T-helper 2 cell treated with Interferon-gamma antibody and Interleukin-4, amounts not matched to agents 5 μg/mL and 100 μg/mL, for 36 hours (primary cell): ENCODE data around the gene TEX30.

Experiments
- DNase-seq: peaks from one replicate; pipeline ENCODE4 v3.0.0; 2021; ENCODE audit warnings: low spot score
- H3K27ac Mint-ChIP-seq: one replicate; pipeline ENCODE4 v1.8.0; 2021; ENCODE audit warnings: mild to moderate bottlenecking, mixed read lengths
- H3K27me3 Mint-ChIP-seq: one replicate; pipeline ENCODE4 v1.8.0; 2021; ENCODE audit warnings: low read depth, mixed read lengths
- H3K36me3 Mint-ChIP-seq: one replicate; pipeline ENCODE4 v1.8.0; 2021; ENCODE audit warnings: low read depth, mixed read lengths
- H3K4me1 Mint-ChIP-seq: one replicate; pipeline ENCODE4 v1.8.0; 2021; ENCODE audit warnings: low read depth, mixed read lengths
- H3K4me3 Mint-ChIP-seq: one replicate; pipeline ENCODE4 v1.8.0; 2022; ENCODE audit warnings: mild to moderate bottlenecking, moderate library complexity, mixed read lengths
- H3K9me3 Mint-ChIP-seq: one replicate; pipeline ENCODE4 v1.8.0; 2021; ENCODE audit warnings: mixed read lengths

Gene TEX30

GRCh38 chr13:102771298-102772041 is 2.1 kb downstream of the TEX30 start:
- H3K36me3 Mint-ChIP-seq, result peaks cover 43% of the 10 kb centered on the region
- no peak for DNase-seq
- H3K27ac Mint-ChIP-seq, result peak overlapping the region; percentile 56
- no peaks in the 10 kb centered on the region for H3K9me3 Mint-ChIP-seq
- H3K4me1 Mint-ChIP-seq, result peaks cover 50% of the 10 kb centered on the region
- H3K4me3 Mint-ChIP-seq, result peak overlapping the region; percentile 94
- H3K27me3 Mint-ChIP-seq, result no peaks in the 10 kb centered on the region

GRCh38 chr13:102770435-102770834 is 3.2 kb downstream of the TEX30 start:
- Mint-ChIP-seq H3K4me1 (peaks cover 46% of the 10 kb centered on the region), H3K36me3 (peaks cover 51% of the 10 kb centered on the region), H3K27ac (no peak overlapping the region), H3K4me3 (peak overlapping the region; percentile 94), H3K27me3 (no peaks in the 10 kb centered on the region), H3K9me3 (no peaks in the 10 kb centered on the region)
- no peak for DNase-seq

GRCh38 chr13:102769679-102770078 is 3.9 kb downstream of the TEX30 start:
- Mint-ChIP-seq H3K9me3 (no peaks in the 10 kb centered on the region), H3K27ac (no peak overlapping the region), H3K4me1 (peaks cover 41% of the 10 kb centered on the region), H3K36me3 (peaks cover 53% of the 10 kb centered on the region), H3K27me3 (no peaks in the 10 kb centered on the region), H3K4me3 (peak overlapping the region; percentile 25)
- no peak for DNase-seq

- Mint-ChIP-seq H3K4me3 (no peak overlapping the region), H3K27ac (no peak overlapping the region)
Measured at GRCh38 chr13:102768909-102769308, 4.7 kb downstream of the TEX30 start.

GRCh38 chr13:102763741-102764140 is 9.8 kb downstream of the TEX30 start:
- Mint-ChIP-seq H3K4me3 (no peak overlapping the region), H3K9me3 (no peaks in the 10 kb centered on the region), H3K36me3 (peaks cover 26% of the 10 kb centered on the region), H3K27me3 (no peaks in the 10 kb centered on the region), H3K4me1 (peaks cover 7% of the 10 kb centered on the region), H3K27ac (no peak overlapping the region)
- DNase-seq, result no peak

More at GRCh38 chr13:102768909-102769308, 4.7 kb downstream of the TEX30 start:
- no peak for DNase-seq
- H3K9me3 Mint-ChIP-seq, result no peaks in the 10 kb centered on the region
- peaks cover 50% of the 10 kb centered on the region for H3K36me3 Mint-ChIP-seq
- no peaks in the 10 kb centered on the region for H3K27me3 Mint-ChIP-seq
- peaks cover 36% of the 10 kb centered on the region for H3K4me1 Mint-ChIP-seq

GRCh38 chr13:102761071-102761470 is 12.5 kb downstream of the TEX30 start:
- Mint-ChIP-seq H3K4me1 (peaks cover 2% of the 10 kb centered on the region), H3K36me3 (peaks cover 7% of the 10 kb centered on the region), H3K27me3 (no peaks in the 10 kb centered on the region), H3K4me3 (no peak overlapping the region), H3K27ac (no peak overlapping the region), H3K9me3 (no peaks in the 10 kb centered on the region)
- no peak for DNase-seq

GRCh38 chr13:102758842-102759241 is 14.7 kb downstream of the TEX30 start:
- no peaks in the 10 kb centered on the region for H3K27me3 Mint-ChIP-seq
- H3K4me1 Mint-ChIP-seq, result no peaks in the 10 kb centered on the region
- no peak overlapping the region for H3K4me3 Mint-ChIP-seq
- DNase-seq, result no peak
- no peaks in the 10 kb centered on the region for H3K36me3 Mint-ChIP-seq
- no peak overlapping the region for H3K27ac Mint-ChIP-seq
- H3K9me3 Mint-ChIP-seq, result no peaks in the 10 kb centered on the region

- Mint-ChIP-seq H3K4me3 (no peak overlapping the region), H3K36me3 (peaks cover 4% of the 10 kb centered on the region), H3K9me3 (peaks cover 4% of the 10 kb centered on the region), H3K27me3 (no peaks in the 10 kb centered on the region), H3K27ac (no peak overlapping the region), H3K4me1 (no peaks in the 10 kb centered on the region)
- no peak for DNase-seq
Measured at GRCh38 chr13:102757006-102757405, 16.6 kb downstream of the TEX30 start.

GRCh38 chr13:102751886-102752285 is 21.7 kb downstream of the TEX30 start:
- no peak for DNase-seq
- Mint-ChIP-seq H3K4me3 (no peak overlapping the region), H3K4me1 (no peaks in the 10 kb centered on the region), H3K9me3 (peaks cover 13% of the 10 kb centered on the region), H3K27me3 (peaks cover 15% of the 10 kb centered on the region), H3K36me3 (peaks cover 9% of the 10 kb centered on the region), H3K27ac (no peak overlapping the region)

- DNase-seq, result no peak
- Mint-ChIP-seq H3K36me3 (no peaks in the 10 kb centered on the region), H3K4me3 (no peak overlapping the region), H3K4me1 (no peaks in the 10 kb centered on the region), H3K27me3 (peaks cover 41% of the 10 kb centered on the region), H3K9me3 (peaks cover 36% of the 10 kb centered on the region), H3K27ac (no peak overlapping the region)
Measured at GRCh38 chr13:102742506-102742905, 31.1 kb downstream of the TEX30 start.

GRCh38 chr13:102742101-102742500 is 31.5 kb downstream of the TEX30 start:
- Mint-ChIP-seq H3K4me1 (no peaks in the 10 kb centered on the region), H3K36me3 (no peaks in the 10 kb centered on the region), H3K4me3 (no peak overlapping the region), H3K27me3 (peaks cover 38% of the 10 kb centered on the region), H3K9me3 (peaks cover 35% of the 10 kb centered on the region), H3K27ac (no peak overlapping the region)
- no peak for DNase-seq

- Mint-ChIP-seq H3K9me3 (no peaks in the 10 kb centered on the region), H3K36me3 (no peaks in the 10 kb centered on the region), H3K4me1 (peaks cover 6% of the 10 kb centered on the region), H3K4me3 (no peak overlapping the region), H3K27ac (no peak overlapping the region), H3K27me3 (peaks cover 19% of the 10 kb centered on the region)
- no peak for DNase-seq
Measured at GRCh38 chr13:102729560-102730270, 43.9 kb downstream of the TEX30 start.

- no peaks in the 10 kb centered on the region for H3K9me3 Mint-ChIP-seq
- DNase-seq, result no peak
- H3K4me1 Mint-ChIP-seq, result peaks cover 6% of the 10 kb centered on the region
- H3K4me3 Mint-ChIP-seq, result no peak overlapping the region
- H3K27ac Mint-ChIP-seq, result no peak overlapping the region
- peaks cover 27% of the 10 kb centered on the region for H3K27me3 Mint-ChIP-seq
- H3K36me3 Mint-ChIP-seq, result no peaks in the 10 kb centered on the region
Measured at GRCh38 chr13:102726430-102726829, 47.2 kb downstream of the TEX30 start.

- Mint-ChIP-seq H3K4me1 (peaks cover 6% of the 10 kb centered on the region), H3K36me3 (no peaks in the 10 kb centered on the region), H3K4me3 (no peak overlapping the region), H3K9me3 (no peaks in the 10 kb centered on the region), H3K27me3 (peaks cover 17% of the 10 kb centered on the region), H3K27ac (no peak overlapping the region)
- DNase-seq, result no peak
Measured at GRCh38 chr13:102724923-102725322, 48.7 kb downstream of the TEX30 start.
